HG03175 (cell line): ENCODE data around the gene SLCO3A1.
A peak's percentile ranks its signal among the peaks of the same experiment; 100 is the strongest.
"Not testable (repeated sequence)": the region's sequence is repeated elsewhere in the genome, so short reads cannot be mapped to it uniquely, and the experiment has no call there.

ENCODE experiments used
- ATAC-seq: cut with Tn5 transposase; IDR thresholded peaks from one replicate; pipeline ENCODE4 v1.9.1; 2021; ENCODE audit warnings: mild to moderate bottlenecking, moderate library complexity; ENCODE audit not compliant: unreplicated experiment

The SLCO3A1 gene

GRCh38 chr15:92061511-92062195 is 208.1 kb downstream of the SLCO3A1 start:
- no peak for ATAC-seq

GRCh38 chr15:92062505-92062904 is 209.0 kb downstream of the SLCO3A1 start:
- no peak for ATAC-seq

GRCh38 chr15:92068121-92068520 is 214.6 kb downstream of the SLCO3A1 start:
- peak; percentile 58 for ATAC-seq

GRCh38 chr15:92069308-92070250 is 216.1 kb downstream of the SLCO3A1 start:
- peak; percentile 33 for ATAC-seq

- not testable (repeated sequence) for ATAC-seq
Measured at GRCh38 chr15:92070251-92070650, 216.7 kb downstream of the SLCO3A1 start.

- no peak for ATAC-seq
Measured at GRCh38 chr15:92071045-92071634, 217.6 kb downstream of the SLCO3A1 start.

- ATAC-seq: no peak
Measured at GRCh38 chr15:92073044-92073785, 219.7 kb downstream of the SLCO3A1 start.

GRCh38 chr15:92074101-92074500 is 220.6 kb downstream of the SLCO3A1 start:
- ATAC-seq: no peak

- no peak for ATAC-seq
Measured at GRCh38 chr15:92074646-92075045, 221.1 kb downstream of the SLCO3A1 start.

GRCh38 chr15:92075764-92076163 is 222.3 kb downstream of the SLCO3A1 start:
- no peak for ATAC-seq

- no peak for ATAC-seq
Measured at GRCh38 chr15:92076541-92076940, 223.0 kb downstream of the SLCO3A1 start.

- peak; percentile 73 for ATAC-seq
Measured at GRCh38 chr15:92077353-92078085, 224.0 kb downstream of the SLCO3A1 start.

- no peak for ATAC-seq
Measured at GRCh38 chr15:92078270-92078669, 224.8 kb downstream of the SLCO3A1 start.

- no peak for ATAC-seq
Measured at GRCh38 chr15:92079047-92079446, 225.5 kb downstream of the SLCO3A1 start.

GRCh38 chr15:92079647-92080255 is 226.2 kb downstream of the SLCO3A1 start:
- ATAC-seq: no peak

- peak; percentile 47 for ATAC-seq
Measured at GRCh38 chr15:92082006-92082843, 228.7 kb downstream of the SLCO3A1 start.

GRCh38 chr15:92083190-92083589 is 229.7 kb downstream of the SLCO3A1 start:
- no peak for ATAC-seq

GRCh38 chr15:92087211-92087610 is 233.7 kb downstream of the SLCO3A1 start:
- ATAC-seq: no peak
